NCI-H510A (cell line): ENCODE results near the gene TF.

Source experiments
- DNase-seq: peaks from one replicate; lab custom pipeline; 2025; lab: John Stamatoyannopoulos, UW

TF gene

GRCh38 chr3:133747373-133747772 is 1.2 kb downstream of the TF start:
- DNase-seq = no peak

DNA sequence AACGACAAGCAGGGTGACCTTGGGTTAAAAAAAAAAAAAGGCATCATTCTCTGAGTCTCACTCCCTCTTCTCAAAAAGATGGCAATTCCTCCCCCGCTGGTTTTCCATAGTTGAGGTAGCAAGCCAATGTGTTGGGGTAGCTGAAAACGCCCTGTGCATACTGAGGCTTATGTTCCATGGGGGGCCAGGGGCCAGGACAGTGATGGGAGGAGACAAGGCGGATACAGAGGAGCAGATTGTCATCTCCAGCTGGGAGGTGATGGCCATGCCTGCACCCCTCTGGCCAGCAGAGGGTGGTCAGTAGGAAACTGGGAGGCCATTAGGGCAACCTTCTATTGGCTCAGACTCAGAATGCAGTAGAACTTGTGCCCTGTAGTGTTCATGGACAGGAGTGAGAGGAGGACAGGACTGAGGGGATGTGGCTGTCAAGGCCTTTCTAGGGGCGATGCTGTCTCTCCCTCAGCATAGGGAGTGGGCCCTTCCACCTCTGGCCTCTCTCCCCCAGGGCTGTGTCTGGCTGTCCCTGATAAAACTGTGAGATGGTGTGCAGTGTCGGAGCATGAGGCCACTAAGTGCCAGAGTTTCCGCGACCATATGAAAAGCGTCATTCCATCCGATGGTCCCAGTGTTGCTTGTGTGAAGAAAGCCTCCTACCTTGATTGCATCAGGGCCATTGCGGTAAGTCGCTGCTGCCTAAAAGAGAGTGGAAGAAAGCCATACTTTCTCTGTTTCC is 1.9 kb downstream of the TF start:
- no peak for DNase-seq

GRCh38 chr3:133749427-133750258 is 3.5 kb downstream of the TF start:
- DNase-seq = no peak

DNA sequence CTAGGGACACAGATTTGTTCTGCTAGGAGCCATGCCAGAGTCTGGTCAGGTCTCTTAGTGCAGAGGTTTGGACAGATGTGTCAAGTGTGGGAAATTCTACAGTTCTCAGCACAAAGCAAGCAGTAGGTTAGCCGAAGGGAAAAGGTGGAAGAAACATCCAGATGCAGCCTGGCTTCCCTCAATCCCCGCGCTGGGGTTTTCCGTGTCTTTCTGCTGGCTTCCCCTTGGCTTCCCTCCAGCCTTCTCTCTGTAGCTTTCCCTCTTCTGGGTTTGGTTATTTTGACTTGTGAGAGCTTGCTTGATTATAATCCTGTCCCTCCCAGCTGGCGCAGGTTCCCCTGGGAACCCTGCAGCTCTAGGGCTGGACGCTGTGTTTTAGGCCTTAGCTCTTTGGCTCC is 4.1 kb downstream of the TF start:
- DNase-seq = no peak

DNA sequence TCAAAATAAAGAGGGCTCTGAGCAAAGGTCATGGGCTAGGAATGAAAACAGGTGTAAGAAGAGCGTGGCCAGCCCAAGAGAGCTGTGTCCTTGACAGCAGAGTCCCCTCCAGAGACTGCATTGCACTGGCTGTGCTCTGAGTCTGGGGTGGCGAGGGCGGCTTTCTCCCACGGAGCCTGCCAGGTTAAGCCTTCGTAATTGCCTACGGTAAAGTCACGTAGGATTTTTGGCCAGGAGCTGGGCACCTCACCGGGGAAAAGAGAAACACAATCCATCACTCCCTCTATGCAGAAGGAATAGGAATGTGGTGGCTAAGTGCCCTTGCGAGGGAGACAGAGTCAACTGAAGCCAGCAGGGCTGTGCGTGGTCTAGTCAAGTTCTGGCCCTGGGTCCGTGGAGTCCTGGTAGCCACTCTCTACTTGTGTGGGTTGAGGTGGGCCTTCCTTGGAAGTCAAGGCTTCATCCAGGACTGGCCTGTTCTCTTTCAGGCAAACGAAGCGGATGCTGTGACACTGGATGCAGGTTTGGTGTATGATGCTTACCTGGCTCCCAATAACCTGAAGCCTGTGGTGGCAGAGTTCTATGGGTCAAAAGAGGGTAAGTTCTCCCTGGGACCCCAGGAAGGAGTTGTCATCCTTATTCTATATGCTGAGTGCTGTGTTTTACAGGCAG is 7.0 kb downstream of the TF start:
- DNase-seq = no peak

DNA sequence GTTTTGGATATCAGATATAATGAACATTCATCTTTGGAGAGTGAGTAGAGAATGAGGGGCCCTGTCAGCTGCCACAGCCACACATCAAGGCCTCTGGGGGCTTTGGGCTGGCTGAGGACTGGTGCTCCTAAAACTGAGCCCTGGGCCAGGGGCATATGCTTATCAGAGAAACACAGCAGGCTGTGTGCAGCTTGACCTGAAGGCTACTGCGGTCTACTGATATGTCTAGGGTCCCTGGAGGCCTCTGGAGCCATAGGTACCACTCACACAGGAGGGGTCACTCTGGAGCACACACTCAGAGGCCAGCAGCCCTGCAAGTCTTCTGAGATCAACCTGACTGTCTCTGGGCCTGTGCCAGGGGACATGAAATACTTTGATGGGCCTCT is 7.6 kb downstream of the TF start:
- DNase-seq = no peak

- DNase-seq = no peak
Observed at GRCh38 chr3:133754455-133754854, 8.3 kb downstream of the TF start.

DNA sequence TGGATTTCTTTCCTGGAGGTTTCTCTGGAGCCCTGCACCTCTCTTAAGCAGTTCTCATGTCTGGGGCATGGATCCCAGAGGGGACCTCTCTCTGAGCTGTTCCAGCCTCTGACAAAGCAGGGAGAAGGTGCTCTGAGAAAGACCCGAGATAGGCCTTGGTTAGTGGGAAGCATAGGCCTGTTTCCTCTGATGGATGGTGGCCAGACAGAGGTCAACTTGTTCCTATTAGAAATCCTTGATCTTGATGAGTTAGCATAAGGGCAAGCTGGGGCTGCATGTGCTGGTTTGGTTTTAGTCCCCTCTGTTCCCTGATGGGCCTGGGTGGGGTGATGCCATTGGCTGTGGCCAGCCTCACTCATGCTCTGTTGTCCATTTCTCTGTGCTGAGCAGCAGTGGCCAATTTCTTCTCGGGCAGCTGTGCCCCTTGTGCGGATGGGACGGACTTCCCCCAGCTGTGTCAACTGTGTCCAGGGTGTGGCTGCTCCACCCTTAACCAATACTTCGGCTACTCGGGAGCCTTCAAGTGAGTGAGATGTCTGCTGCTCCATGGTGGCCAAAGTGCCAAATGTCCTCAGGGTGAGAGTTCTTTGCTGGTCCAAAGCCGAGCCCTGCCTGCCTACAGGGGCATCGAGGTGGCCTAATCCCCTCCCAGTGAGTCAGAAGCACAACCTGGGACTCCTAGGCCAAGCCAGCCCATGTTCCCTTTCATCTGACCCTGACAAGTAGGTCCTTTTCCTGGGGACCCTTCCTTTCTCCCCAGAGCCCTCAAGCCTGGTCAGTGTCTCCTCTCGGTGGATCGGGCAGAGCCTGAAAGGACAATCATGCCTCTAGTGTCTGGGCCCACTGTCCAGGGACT is 9.0 kb downstream of the TF start:
- DNase-seq = no peak

DNA sequence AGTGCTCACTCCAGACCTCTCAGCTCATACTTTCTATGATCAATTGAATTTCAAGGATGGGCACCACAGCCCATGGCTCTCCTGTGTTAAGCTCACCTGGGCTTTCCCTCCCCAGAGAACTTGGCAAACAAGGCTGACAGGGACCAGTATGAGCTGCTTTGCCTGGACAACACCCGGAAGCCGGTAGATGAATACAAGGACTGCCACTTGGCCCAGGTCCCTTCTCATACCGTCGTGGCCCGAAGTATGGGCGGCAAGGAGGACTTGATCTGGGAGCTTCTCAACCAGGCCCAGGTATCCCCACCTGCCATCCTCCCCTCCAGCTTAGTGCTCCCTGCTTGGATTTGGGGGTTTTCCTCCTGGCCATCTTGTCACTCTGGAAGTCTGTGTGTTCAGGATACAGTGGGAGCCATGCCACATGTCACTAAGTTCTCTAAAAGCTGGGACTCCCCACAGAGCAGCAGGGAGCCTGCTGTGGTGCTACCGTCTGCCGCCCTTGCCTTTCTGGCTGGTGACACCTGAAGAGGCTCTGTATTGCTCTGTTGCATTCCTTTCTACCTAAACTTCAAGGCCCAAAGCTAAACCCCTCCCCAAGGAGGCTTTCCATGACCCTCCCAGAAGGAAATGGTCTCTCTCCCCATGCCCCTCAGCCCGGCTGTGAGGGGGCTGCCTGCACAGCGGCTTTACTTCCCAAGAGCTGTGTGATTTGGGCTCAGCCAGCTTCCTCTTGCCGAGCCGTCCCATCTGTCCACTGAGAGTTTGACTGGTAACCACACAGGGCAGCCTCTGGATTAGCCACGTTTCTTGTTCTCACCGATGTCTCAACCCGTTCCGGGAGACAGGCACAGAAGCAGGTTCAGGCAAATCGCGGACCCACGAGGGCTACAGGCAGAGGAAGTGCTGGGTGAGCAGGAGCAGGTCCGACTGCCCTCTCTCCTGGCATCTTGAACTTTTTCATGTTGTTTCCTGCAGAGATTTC is 10.8 kb downstream of the TF start:
- DNase-seq = no peak

DNA sequence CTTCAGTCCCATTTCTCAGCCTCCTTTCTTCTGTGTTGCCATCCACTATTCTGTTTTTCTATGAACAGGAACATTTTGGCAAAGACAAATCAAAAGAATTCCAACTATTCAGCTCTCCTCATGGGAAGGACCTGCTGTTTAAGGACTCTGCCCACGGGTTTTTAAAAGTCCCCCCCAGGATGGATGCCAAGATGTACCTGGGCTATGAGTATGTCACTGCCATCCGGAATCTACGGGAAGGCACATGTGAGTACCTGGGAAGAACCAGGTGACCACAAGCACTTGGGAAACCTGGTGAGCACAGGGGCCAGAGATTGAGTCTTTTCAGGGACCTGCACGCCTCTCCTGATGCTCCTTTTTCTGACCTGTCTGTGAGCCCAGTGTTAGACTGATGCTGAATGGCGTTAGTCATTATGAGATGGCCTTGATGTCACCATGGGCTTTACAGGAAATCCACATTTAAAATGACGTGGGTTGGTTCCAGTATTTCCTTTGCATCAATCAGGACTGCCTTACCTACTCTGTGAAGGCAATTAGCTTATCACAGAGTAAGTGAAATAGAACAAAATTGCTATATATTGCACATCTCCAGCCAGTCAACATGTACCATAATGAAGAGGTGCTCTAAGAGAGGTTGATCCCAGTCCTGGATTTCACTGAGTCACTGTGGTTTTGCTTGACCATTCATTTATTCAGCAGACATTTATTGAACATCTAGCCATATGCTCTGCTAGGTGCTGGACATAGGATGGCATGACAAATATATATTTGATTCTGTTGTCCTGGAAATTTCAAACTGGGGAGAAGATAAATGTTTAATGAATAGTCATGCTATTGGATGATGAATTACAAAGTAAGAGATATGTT is 11.7 kb downstream of the TF start:
- DNase-seq = no peak

- no peak for DNase-seq
Observed at GRCh38 chr3:133758568-133758928, 12.4 kb downstream of the TF start.

DNA sequence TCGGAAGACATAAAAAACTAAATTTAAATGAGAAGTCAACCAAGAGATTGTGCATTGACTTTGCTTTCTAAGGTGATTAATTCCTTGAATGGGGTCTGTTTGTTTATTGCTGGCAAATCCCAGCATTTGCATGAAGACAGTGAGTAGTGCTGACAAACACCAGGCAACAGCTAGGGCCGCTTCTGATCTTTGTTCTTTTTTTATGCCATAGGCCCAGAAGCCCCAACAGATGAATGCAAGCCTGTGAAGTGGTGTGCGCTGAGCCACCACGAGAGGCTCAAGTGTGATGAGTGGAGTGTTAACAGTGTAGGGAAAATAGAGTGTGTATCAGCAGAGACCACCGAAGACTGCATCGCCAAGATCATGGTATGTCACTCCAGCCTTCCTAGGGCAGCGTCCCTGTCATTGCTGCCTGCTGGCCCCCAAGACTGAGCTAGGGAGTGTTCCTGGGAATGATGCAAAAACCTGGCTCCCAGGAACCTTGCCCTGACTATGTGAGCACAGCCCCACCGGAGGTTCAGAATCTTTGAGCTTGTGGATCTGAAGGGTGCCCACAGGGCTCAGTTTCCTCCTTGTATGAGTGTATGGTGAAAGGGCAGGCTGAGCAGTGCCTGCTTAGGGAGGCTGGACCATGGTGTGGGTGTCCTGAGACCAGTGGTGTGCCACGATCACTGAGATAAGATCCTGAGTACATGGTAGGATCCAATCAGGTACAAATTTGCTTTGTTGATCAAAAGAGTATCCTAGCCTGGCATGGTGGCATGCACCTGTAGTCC is 13.0 kb downstream of the TF start:
- no peak for DNase-seq

DNA sequence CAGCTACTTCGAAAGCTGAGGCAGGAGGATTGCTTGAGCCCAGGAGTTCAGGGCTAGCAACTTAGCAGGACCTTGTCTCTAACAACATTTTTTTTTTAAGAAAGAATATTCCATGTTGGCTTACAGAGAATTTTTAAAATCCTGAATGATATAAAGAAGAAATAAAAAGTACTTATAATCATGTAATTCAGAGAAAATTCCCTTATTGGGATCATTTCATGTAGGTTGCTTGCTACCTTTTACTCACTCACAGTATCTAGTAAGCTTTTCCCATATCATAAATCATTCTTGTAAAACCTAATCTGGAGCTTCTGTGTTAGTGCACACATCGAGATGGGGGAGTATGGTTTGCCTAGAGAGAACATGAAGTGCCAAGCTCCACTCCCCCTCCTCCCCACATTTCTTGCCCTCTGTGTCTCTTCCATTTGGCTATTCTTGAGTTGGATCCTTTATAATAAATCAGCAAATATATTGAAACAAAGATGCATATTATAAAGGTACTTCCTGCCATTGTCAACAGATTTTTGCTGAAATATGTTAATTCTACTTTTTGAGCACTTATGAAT is 13.6 kb downstream of the TF start:
- no peak for DNase-seq

DNA sequence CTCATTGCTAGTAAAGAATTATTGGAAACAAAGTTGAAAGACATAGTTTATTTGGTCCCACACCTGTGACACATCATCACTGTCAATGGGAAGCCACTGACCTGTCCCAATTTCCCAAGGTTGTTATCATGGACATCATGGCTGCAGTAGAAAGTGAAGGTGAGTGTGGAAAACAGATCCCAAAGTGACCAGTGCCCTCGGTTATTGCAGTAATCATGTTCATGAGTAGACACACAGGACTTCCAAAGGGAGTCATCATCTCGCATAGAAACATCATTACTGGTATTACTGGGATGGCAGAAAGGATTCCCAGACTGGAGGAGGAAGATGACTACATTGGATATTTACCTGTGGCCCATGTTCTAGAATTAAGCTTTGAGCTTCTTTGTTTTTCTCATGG is 14.7 kb downstream of the TF start:
- no peak for DNase-seq

GRCh38 chr3:133761605-133762484 is 15.7 kb downstream of the TF start:
- DNase-seq = no peak

GRCh38 chr3:133762539-133762938 is 16.3 kb downstream of the TF start:
- no peak for DNase-seq

DNA sequence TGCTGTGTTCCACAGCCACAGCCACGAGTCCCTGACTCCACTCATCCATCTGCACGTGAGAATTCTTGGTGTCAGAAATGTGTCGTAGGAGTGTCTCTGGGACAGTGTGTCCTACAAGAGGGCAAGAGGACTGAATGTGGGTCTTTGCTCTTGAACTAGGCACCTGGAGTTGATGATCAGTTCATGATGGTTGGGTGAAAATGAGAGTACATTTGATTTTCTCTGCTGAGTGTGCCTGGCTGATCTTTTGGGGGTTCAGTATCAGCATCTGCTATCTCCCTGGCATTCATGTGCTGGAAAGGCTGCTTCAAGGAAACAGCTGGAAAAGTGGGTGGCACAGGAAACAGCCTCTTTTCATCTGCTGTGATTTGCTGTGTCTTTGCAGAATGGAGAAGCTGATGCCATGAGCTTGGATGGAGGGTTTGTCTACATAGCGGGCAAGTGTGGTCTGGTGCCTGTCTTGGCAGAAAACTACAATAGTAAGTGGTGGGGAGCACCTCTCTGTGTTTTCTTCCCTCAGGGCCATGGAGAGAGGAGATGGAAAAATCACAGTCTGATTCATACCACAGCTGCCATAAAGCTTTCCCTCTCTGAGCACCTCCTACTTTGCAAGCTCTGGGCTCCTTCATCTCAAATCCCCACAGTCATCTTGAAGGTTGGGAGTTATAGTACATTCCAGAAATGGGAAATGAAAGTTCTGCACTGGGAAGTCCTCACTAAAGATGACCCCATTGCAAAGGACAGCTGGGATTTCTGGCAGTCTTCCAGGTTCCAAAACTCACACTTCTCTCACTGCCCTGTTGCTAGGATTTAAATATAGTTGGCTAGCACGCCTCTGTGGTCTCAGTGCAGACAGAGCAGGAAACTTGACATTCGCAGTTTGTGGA is 17.8 kb downstream of the TF start:
- DNase-seq = no peak
